Peyer's patch (tissue), 4 donors: ENCODE results near the gene LRRC9.

Experiments
- CTCF ChIP-seq, 6 experiments: fragments of 450-650 bp in 4 of 6; fragments of 200-600 bp in 2 of 6; sonication (generic) in 1 of 6; IDR thresholded peaks; one replicate each; pipeline ENCODE4 v1.5.1; 2017 to 2019; ENCODE audit warnings: antibody characterized with exemption in 6 of 6, mild to moderate bottlenecking in 3 of 6, moderate library complexity in 1 of 6
- POLR2A ChIP-seq, 2 donors: fragments of 450-650 bp; IDR thresholded peaks; one replicate each; pipeline ENCODE4 v1.5.1; 2017; ENCODE audit warnings: antibody characterized with exemption in 2 of 2, mild to moderate bottlenecking in 2 of 2, moderate library complexity in 2 of 2

GRCh38 chr14:59919570-59920377 lies at the start of gene LRRC9:
- TF ChIP-seq POLR2A (IDR thresholded peaks at IDR 0.05) (no peak), CTCF (IDR thresholded peaks at IDR 0.05) (peak in 3 of 6 experiments; percentile 6 to 39 (median 13))
